HG03066 (cell line): ENCODE measurements around the gene SORCS3.

ENCODE experiments used
- ATAC-seq: cut with Tn5 transposase; IDR thresholded peaks from one replicate; pipeline ENCODE4 v1.9.1; 2021; ENCODE audit warnings: low read depth; ENCODE audit not compliant: unreplicated experiment

The SORCS3 gene

GRCh38 chr10:104980368-104980767 lies 339.3 kb downstream of the SORCS3 start:
- no peak for ATAC-seq

DNA sequence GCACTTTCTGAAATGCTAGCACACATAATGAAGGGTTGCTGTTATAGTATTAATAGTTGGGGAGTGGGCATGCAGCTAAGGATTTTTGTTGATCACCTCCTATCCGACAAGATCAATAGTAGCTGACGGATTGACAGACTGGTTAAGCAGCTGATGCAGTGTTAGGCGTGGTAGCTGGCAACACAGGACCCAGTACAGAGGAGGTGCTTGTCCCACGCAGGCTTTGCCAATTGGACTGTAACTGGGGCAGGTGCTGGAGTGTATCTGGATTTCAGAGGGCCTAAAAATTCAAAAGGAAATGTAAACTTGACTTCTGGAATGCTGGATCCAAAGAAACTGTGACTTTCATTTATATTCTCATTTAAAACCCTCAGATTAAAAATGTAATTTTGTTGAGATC lies 340.9 kb downstream of the SORCS3 start:
- ATAC-seq = no peak

DNA sequence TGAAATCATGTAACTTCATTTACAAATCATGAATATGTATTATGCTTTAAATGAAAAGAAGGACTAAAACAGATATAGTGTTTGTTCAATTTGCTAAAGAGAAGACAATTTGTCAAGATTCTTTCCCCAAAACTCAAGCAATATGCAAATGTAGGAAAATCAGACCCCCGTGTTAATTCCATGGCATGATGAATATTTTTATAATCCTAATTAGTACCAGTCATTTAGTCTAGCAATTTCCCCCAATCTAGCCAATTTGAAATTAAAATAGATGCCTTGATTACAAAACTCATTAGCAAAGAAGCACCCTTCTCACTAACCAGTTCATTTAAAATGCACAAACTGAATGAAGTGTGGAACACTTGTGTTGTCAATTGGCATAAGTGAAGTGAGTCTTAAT lies 347.6 kb downstream of the SORCS3 start:
- ATAC-seq = no peak

GRCh38 chr10:104989880-104990279 lies 348.8 kb downstream of the SORCS3 start:
- ATAC-seq = no peak

DNA sequence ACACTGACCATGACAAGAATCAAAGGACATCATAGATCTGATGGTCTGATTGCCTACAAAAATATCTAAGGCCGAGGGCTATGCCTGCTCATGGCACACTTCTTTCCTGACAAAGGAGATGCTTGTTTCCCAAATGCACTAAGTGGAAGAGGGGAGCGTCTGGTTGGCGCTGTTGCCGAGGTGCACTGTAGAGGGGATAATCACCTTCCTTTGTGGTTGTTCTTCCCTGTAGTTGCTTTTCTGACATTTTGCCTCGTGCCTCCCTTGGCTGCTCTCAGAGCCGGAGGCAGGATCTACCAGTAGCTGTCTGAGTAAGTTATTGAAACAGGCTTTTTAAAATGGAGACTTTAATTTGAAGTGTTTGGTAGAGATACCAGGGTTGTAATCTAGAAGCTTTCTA lies 352.0 kb downstream of the SORCS3 start:
- no peak for ATAC-seq

- no peak for ATAC-seq
Observed at GRCh38 chr10:105001269-105001668, 360.2 kb downstream of the SORCS3 start.

DNA sequence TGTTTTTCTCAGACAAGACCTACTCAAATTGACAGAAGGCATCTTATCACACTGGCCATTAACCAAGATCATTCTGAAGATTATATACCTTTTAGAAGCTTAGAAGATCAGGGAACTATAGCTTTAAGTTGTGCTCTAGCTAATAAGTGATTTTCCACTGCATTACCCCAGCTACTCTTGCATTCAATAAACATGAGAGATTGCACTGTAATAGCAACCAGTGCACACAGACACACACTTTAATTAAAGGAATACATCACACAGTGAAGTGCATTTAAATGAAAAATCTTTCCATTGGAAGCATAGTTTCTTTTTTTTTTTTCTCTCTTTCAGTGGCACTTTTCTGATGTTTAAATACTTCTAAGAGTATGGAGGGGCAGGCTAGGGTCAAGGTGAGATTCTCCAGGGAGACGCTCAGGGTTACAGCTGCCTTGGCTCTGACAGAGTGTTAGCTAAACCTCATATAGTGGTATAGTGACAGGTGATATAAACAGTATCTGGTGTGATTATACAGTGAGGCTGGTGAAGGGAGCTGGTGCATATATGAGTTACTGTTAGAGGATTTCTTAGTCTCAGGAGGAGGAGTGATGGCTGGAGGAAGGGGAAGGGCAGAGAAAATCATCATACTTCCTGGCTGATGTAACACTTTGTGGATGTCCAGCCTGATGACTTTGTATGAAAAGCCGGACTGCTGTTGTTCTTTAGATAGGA lies 369.5 kb downstream of the SORCS3 start:
- no peak for ATAC-seq

DNA sequence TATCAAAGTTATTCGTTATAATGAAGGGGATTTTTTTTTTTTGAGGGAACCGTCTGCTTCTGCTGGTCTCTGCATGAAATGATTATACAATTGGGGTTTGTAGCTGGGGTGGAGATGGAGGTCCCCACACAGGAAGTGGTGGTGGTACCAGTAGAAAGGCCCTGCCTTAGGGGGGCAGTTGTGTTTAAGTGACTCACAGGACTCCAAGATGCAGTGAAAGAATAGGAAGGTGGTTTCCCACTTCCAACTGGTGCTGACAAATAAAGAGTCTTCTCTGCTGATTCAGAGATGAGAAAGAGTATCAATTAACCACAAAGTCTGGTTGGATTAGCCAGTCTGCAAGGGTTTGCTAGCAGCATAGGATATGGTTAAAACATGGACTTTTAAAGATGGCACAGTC lies 376.0 kb downstream of the SORCS3 start:
- no peak for ATAC-seq

- no peak for ATAC-seq
Observed at GRCh38 chr10:105017691-105018090, 376.6 kb downstream of the SORCS3 start.

- ATAC-seq = no peak
Observed at GRCh38 chr10:105023211-105024111, 382.4 kb downstream of the SORCS3 start.

GRCh38 chr10:105024184-105024583 lies 383.1 kb downstream of the SORCS3 start:
- ATAC-seq = no peak

GRCh38 chr10:105025092-105025491 lies 384.0 kb downstream of the SORCS3 start:
- ATAC-seq = no peak

GRCh38 chr10:105026566-105026965 lies 385.5 kb downstream of the SORCS3 start:
- ATAC-seq = no peak

DNA sequence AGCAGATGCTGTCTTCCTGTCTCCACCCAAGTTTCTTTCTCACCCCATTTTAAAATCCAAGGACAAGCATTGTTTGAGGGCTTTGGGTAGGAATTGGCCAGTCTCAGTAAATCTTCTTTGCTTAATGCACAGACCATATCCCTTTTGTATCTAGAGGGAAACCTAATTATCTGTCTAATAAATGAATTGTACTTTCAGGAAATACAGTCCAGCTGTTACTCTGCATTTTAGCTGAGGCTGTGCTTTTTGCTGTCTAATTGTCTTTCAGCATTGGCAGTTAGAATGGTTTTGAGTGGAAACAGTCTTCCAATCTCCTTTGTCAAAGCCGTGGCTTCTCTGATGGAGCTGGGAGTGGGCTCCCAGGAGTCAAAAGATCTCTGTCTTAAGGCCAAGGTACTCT lies 388.2 kb downstream of the SORCS3 start:
- ATAC-seq = no peak

DNA sequence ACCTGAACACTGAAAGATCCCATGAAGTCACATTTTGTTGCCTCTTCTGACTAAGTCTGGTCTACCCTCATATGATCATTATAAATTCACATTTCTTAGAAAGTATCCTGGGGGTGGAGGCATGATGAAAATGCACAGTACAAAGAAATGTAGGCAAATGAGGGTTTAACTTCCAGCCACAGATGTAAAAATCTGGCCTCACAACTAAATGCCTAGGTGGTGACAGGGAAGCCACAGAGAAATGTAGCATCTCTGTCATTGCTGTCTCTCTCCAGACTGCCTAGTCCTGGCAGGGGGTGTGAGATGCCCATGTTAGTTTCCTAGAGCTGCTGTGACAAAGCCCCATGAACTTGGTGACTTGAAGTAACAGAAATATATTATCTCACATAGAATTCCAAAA lies 395.9 kb downstream of the SORCS3 start:
- ATAC-seq = no peak

DNA sequence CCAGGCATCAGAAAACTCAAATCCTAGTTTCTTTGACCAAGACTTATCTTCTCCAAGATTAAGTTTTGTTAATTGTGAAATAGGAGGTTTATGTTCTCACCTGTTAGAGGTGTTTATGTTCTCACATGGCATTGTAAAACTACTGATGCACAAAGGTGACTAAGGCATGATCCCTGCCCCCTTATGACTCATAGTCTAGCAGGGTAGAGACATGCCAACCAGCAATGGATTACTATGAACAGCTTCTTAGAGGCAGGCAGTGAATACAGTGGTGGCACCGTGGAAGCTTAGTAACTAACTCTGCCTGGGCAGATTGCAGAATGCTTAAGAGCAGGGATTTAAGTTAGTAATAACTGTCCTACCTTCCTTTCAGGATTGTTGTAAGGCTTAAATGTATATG lies 400.9 kb downstream of the SORCS3 start:
- ATAC-seq = no peak

DNA sequence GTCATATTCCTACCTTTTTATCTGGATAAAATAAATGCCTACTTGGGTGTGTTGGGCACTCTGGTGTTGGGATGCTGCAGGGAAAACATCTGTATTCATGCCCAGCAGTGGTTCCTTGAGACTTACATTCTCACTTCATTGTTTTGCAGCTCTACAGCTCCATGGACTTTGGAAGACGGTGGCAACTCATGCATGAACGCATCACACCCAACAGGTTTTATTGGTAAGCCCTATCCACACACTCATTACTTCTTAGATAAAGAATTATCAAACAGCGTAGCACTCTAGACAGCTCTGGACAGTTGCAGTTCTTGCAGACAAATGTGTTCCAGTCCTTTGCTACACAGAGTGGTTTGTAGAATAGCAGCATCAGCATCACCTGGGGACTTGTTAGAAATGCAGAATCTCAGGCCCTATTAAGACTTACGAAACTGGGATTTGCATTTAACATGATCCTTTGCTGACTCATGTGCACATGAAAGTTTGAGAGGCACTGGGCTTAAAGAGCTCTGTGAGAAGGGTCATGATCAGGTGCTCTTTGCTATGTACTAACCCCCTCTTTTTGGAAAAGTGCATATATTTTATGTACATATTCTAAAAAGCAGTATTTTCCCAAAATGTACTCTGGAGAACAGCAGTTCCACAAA lies 401.9 kb downstream of the SORCS3 start:
- no peak for ATAC-seq

DNA sequence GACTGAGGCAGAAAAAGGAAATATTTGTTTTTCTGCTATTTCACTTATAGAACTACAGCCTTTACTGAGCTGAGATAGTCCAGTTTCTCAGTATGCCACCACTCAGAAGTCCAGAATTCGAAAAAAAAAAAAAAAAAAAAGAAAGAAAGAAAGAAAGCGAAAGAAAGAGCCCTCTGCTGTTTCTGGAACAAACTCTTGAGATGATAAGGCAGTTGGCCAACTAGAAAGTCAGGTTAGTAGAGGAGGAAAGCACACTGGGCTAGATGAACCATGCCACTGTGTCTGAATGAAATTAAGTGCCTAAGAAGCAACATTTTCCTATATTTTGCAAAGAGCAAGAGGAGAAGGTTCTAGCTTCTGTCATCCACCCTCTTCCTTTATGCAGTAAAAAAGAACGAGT lies 403.8 kb downstream of the SORCS3 start:
- no peak for ATAC-seq

DNA sequence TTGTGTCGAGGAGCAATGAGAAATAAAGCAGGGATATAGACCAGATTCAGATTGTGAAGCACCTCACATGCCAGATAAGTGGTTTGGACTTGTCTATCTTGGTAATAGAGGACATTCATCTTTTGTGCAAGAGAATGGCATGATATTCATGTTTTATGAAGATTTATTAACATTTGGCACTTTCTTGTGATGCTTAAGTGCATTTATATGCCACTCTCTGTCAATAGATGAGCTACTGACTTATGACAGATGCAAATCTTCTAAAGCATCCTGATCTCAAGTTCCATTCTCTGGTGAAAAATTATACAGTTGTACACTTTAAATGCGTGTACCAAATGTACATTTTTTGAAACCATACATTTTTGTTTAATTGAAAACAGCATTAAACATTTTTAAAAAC lies 415.3 kb downstream of the SORCS3 start:
- ATAC-seq = no peak

DNA sequence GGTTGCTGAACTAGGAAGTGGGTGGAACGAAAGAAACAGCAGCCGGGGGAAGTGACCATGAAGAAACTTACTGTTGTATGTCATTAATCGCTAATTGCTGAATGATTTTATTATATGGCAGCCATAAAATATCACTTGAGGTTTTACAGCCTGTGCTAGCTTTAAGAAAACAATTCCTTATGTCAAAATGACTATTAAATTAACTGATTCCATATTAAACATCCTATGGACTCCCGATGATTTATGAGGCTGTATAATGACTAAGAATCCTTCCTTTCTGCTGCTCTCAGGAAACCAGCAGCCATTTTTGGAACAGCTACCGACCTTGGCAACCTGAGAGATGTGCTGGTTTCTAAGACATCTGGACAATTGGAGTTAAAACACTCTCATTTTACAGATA lies 421.9 kb downstream of the SORCS3 start:
- no peak for ATAC-seq

- no peak for ATAC-seq
Observed at GRCh38 chr10:105063796-105064195, 422.7 kb downstream of the SORCS3 start.
